OCI-LY1 (cell line): ENCODE measurements around the gene ORAI3.
A peak's percentile ranks its signal among the peaks of the same experiment; 100 is the strongest.

Experiments used
- H2AFZ ChIP-seq: fragments of 200-600 bp; sonication (generic), shearing (Covaris generic); 2 replicates; pipeline ENCODE4 v1.6.0; 2014; ENCODE audit warnings: antibody characterized with exemption, mild to moderate bottlenecking, low read length
- H3F3A ChIP-seq: fragments of 200-600 bp; sonication (generic), shearing (Covaris generic); 2 replicates; pipeline ENCODE4 v1.6.0; 2014; ENCODE audit warnings: mild to moderate bottlenecking, antibody characterized with exemption, low read length, moderate library complexity; ENCODE audit not compliant: insufficient read depth
- H3K27ac ChIP-seq: fragments of 200-600 bp; sonication (generic); 2 replicates; pipeline ENCODE4 v1.5.1; 2014; ENCODE audit warnings: low read length, mixed run types, mild to moderate bottlenecking, low read depth; ENCODE audit not compliant: poor library complexity, severe bottlenecking
- H3K27me3 ChIP-seq: fragments of 200-600 bp; sonication (generic); 2 replicates; pipeline ENCODE4 v1.6.0; 2014; ENCODE audit warnings: antibody characterized with exemption, mild to moderate bottlenecking, low read length, moderate library complexity; ENCODE audit not compliant: insufficient read depth
- H3K36me3 ChIP-seq: fragments of 200-600 bp; sonication (generic); 2 replicates; pipeline ENCODE4 v1.6.1; 2014; ENCODE audit warnings: mild to moderate bottlenecking, antibody characterized with exemption, low read length, moderate library complexity, mixed read lengths; ENCODE audit not compliant: insufficient read depth
- H3K4me1 ChIP-seq: fragments of 200-600 bp; sonication (generic); 2 replicates; pipeline ENCODE4 v1.5.1; 2014; ENCODE audit warnings: mild to moderate bottlenecking, low read length, moderate library complexity; ENCODE audit not compliant: insufficient read depth, severe bottlenecking
- H3K4me2 ChIP-seq: fragments of 200-600 bp; sonication (generic), shearing (Covaris generic); 2 replicates; pipeline ENCODE4 v1.6.1; 2014; ENCODE audit warnings: low read length
- H3K4me3 ChIP-seq: fragments of 200-600 bp; sonication (generic); 2 replicates; pipeline ENCODE4 v1.5.1; 2014; ENCODE audit warnings: low read length, low read depth, mild to moderate bottlenecking, mixed read lengths; ENCODE audit not compliant: poor library complexity, severe bottlenecking
- H3K79me2 ChIP-seq: fragments of 200-600 bp; shearing (Covaris generic); 2 replicates; pipeline ENCODE4 v1.6.1; 2016; ENCODE audit warnings: mixed run types, low read length, mixed read lengths; ENCODE audit not compliant: insufficient read depth
- H3K9ac ChIP-seq: fragments of 200-600 bp; sonication (generic), shearing (Covaris generic); 2 replicates; pipeline ENCODE4 v1.6.1; 2014; ENCODE audit warnings: mild to moderate bottlenecking, low read length, mixed read lengths
- H3K9me2 ChIP-seq: fragments of 200-600 bp; sonication (generic), shearing (Covaris generic); 2 replicates; pipeline ENCODE4 v1.6.1; 2014; ENCODE audit warnings: low read depth, mild to moderate bottlenecking, low read length, mixed read lengths
- H3K9me3 ChIP-seq: fragments of 200-600 bp; shearing (Covaris generic); 2 replicates; pipeline ENCODE4 v1.6.1; 2014; ENCODE audit warnings: low read length, mixed read lengths
- H4K20me1 ChIP-seq: fragments of 200-600 bp; sonication (generic), shearing (Covaris generic); 2 replicates; pipeline ENCODE4 v1.6.0; 2016; ENCODE audit warnings: mild to moderate bottlenecking, low read length; ENCODE audit not compliant: insufficient read depth
- CTCF ChIP-seq: fragments of 200-600 bp; sonication (generic), shearing (Covaris generic); IDR thresholded peaks from 2 replicates; pipeline ENCODE4 v1.5.1; 2017; ENCODE audit warnings: mild to moderate bottlenecking, antibody characterized with exemption, low read length, moderate library complexity, mixed read lengths
- EZH2 ChIP-seq: fragments of 200-600 bp; sonication (generic), shearing (Covaris generic); IDR thresholded peaks from 2 replicates; pipeline ENCODE4 v1.8.0; 2017; ENCODE audit warnings: borderline replicate concordance, mixed run types, mild to moderate bottlenecking, antibody characterized with exemption, low read length, moderate library complexity, mixed read lengths

Gene ORAI3

DNA sequence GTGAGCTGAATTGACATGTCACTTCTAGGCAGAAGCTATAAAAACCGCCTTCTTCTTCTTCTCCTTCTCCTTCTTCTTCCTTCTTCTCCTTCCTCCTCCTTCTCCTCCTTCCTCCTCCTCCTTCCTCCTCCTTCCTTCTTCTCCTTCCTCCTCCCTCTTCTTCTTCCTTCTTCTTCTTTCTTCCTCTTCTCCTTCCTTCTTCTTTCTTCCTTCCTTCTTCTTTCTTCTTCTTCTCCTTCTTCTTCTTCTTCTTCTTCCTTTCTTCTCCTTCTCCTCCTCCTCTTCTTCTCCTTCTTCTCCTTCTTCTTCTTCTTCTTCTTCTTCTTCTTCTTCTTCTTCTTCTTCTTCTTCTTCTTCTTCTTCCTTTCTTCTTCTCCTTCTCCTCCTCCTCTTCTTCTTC is 30.3 kb upstream of the ORAI3 start:
- Histone ChIP-seq H3K4me2 (no peak overlapping the region), H4K20me1 (no peaks in the 10 kb centered on the region), H3K9ac (no peak overlapping the region), H3K27me3 (no peaks in the 10 kb centered on the region), H3K9me3 (no peaks in the 10 kb centered on the region), H3K36me3 (no peaks in the 10 kb centered on the region), H3K4me1 (peaks cover 6% of the 10 kb centered on the region), H3K27ac (no peak overlapping the region), H2AFZ (no peak overlapping the region), H3K9me2 (no peaks in the 10 kb centered on the region), H3K4me3 (no peak overlapping the region), H3F3A (no peaks in the 10 kb centered on the region), H3K79me2 (no peaks in the 10 kb centered on the region)
- TF ChIP-seq CTCF (no peak), EZH2 (no peak)

- Histone ChIP-seq H3K9me2 (no peaks in the 10 kb centered on the region), H3K9me3 (no peaks in the 10 kb centered on the region), H3K4me3 (no peak overlapping the region), H3K36me3 (no peaks in the 10 kb centered on the region), H2AFZ (no peak overlapping the region), H3K4me1 (peaks cover 19% of the 10 kb centered on the region), H3K27ac (no peak overlapping the region), H3F3A (no peaks in the 10 kb centered on the region), H3K4me2 (no peak overlapping the region), H3K27me3 (no peaks in the 10 kb centered on the region), H4K20me1 (no peaks in the 10 kb centered on the region), H3K9ac (no peak overlapping the region), H3K79me2 (no peaks in the 10 kb centered on the region)
- TF ChIP-seq CTCF (no peak), EZH2 (no peak)
These were observed 28.0 kb upstream of the ORAI3 start for GRCh38 chr16:30920891-30921290.

DNA sequence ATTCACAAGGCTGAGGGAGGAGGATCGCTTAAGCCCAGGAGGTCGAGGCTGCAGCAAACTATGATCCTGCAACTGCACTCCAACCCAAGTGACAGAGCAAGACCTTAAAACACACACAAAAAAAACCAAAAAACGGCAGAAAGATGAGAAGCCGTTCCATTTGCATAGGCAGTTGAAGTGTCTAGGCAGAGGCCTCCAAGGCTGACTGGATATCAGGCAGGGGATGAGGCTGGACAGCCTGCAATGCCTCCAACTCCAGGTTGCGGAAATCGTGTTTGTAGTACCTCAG is 27.5 kb upstream of the ORAI3 start:
- H3K4me2 ChIP-seq, result peak overlapping the region; percentile 91
- no peak overlapping the region for H3K9ac ChIP-seq
- no peak for TF ChIP-seq CTCF
- TF ChIP-seq EZH2, result no peak
- no peaks in the 10 kb centered on the region for H3F3A ChIP-seq
- peak overlapping the region; percentile 73 for H3K4me3 ChIP-seq
- H3K27me3 ChIP-seq, result no peaks in the 10 kb centered on the region
- H3K9me2 ChIP-seq, result no peaks in the 10 kb centered on the region
- no peaks in the 10 kb centered on the region for H3K36me3 ChIP-seq
- peaks cover 19% of the 10 kb centered on the region for H3K4me1 ChIP-seq
- no peak overlapping the region for H3K27ac ChIP-seq
- H4K20me1 ChIP-seq, result no peaks in the 10 kb centered on the region
- H3K9me3 ChIP-seq, result no peaks in the 10 kb centered on the region
- no peaks in the 10 kb centered on the region for H3K79me2 ChIP-seq
- H2AFZ ChIP-seq, result no peak overlapping the region
